HG03060 (cell line): ENCODE data around the gene RBP2.

Source experiments
- ATAC-seq: cut with Tn5 transposase; IDR thresholded peaks from one replicate; pipeline ENCODE4 v1.9.1; 2021; ENCODE audit warnings: low read depth, moderate number of reproducible peaks; ENCODE audit not compliant: unreplicated experiment

Gene RBP2

GRCh38 chr3:139482206-139482605, 5.9 kb upstream of the RBP2 start:
- ATAC-seq: no peak

DNA sequence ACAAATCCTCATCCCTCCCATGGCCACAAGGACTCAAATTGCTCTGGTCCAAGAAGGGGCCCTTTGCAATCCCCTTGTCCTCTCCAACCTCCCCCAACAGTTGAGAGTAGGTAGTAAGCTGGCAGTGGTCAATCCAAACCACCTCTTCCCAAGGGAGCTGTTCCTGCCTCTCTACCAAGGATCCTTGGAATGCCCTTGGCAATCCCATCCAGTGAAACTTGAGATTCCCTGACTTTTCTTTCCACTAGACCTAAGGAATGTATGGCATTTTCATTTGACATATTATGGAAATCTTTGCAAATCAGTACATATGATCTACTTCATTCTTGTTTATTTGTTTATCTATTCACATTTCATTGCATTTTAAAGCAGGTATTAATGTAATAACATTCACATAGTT, 4.8 kb upstream of the RBP2 start:
- no peak for ATAC-seq

GRCh38 chr3:139480585-139480984, 4.3 kb upstream of the RBP2 start:
- no peak for ATAC-seq

- no peak for ATAC-seq
These were observed 1.7 kb upstream of the RBP2 start for GRCh38 chr3:139477710-139478640.

DNA sequence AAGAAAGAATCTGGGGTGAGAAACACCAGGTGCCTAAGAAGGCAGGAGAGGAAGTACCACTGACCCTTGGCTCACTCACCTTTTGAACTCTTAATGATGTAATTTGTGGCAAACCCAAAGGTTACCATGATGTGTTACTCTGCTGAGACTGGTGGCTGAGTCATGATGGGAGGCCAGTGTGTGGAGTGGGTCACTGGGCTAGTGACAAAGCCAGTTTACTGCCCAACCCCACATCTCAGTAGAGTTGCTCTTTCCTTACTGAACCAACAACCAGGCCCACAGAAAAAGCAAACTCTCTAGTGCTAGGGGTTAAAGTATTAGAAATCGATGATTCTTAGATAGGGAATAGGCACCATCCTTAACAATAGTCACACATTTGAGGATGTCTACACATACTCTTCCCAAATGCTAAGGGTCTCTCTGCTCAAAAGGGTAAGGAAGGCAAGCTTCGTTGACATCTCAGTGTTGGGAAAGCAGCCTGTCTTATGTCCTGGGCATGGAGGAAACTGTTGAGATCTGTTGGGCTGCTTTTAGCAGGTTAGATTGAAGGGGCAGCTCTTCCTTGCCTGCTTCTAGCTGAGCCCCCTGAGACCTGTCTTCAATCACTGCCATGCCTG, 3.1 kb downstream of the RBP2 start:
- no peak for ATAC-seq

DNA sequence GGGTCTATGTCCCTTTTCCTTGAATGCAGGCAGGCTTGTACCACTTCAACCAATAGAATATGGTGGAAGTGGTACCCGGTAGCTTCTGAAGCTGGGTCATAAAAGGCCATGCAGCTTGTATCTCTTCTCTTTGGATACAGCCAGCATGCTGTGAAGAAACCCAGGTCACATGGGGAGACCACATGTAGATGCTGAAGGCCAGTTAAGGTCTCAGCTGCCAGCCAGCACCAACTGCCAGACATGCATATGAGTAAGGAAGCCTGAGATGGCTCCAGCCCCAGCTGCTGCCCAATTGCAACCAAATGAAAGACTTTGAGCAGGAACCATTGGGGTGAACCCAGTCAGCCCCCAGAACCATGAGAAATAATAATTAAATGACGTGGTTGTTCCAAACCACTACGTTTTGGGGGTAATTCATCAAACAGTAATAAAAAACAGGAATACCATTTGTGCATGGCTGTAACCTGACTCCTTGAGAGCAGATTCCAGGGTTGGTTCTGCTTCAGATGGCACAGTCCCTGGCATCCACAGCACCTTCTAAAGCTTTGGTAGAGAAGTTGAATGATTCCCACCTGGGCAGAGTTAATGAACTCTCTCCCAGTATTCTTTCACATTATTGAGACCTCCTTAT, 3.8 kb downstream of the RBP2 start:
- no peak for ATAC-seq

GRCh38 chr3:139470199-139470598, 6.1 kb downstream of the RBP2 start:
- ATAC-seq: no peak

GRCh38 chr3:139468399-139468798, 7.9 kb downstream of the RBP2 start:
- no peak for ATAC-seq

GRCh38 chr3:139466360-139466759, 10.0 kb downstream of the RBP2 start:
- ATAC-seq: no peak

DNA sequence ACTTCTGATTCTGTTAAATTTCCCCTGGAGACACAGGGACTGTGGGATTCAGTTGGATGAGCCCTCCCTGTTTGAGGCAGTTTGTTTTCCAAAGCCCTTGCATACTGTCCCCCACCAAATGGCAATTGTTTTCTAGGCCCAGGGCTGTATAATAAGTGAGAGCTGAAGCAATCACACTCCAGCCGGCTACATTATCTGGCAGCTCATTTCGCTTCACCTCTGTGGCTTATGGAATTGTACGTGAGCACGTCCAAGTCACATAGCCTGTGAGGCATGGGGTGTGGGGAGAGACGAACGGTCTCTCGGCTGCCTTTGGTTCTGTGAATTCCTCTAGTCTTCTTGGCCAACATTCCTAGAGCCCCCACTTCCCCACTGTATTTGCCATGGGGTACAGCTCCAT, 10.7 kb downstream of the RBP2 start:
- no peak for ATAC-seq

DNA sequence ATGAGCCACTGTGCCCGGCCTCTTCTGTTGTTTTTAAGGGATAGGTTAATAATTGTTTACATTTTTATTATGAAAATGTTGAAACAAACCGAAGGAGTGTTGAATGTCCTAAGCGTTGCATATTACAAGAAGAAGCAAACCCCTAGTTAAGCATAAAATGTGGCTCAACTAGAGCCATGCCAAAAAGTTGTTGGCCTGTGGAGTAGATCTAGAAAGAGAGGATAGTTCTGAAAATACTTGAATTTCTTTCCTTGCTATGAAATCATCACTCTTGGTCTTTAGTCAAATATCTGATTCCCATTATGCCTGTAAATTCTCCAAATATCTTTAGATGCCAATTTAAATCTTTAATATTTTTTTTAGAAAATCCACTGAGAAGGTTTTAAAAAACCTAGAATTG, 12.8 kb downstream of the RBP2 start:
- no peak for ATAC-seq

- no peak for ATAC-seq
These were observed 15.8 kb downstream of the RBP2 start for GRCh38 chr3:139460529-139460928.

GRCh38 chr3:139460076-139460475, 16.2 kb downstream of the RBP2 start:
- no peak for ATAC-seq

DNA sequence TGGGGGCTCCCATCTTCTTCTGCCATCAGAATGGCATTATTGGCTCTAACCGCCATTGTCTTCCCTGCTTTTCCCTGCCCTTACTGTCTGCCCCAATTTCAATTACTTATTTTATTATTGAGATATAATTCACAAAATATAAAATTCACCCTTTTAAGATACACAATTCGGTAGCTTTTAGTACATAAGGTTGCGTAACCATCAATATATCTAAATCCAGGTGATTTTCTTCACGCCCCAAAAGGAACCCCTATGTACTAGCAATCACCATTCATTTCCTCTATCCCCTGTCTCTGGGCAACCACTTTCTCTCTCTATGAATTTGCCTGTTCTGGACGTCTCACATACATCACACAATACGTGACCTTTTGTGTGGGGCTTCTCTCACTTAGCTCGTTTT, 18.0 kb downstream of the RBP2 start:
- ATAC-seq: no peak

DNA sequence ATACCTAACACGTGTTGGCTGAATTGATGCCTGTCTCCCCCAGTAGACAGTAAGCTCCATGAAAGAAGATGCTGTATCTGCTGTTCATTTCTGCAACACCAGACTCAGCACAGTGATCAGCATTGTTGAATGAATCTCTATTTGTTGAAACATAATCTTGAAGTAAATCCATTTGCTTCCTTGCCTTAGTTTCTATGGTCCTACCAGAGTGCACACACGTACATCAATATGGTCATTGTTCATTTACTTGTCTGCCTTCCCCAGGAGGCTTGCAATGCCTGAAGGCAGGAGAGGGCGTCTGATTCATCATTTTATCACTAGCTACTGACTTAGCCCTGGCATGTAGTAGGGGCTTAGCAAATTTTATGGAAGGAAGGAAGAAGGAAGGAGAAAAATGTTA, 19.2 kb downstream of the RBP2 start:
- no peak for ATAC-seq

DNA sequence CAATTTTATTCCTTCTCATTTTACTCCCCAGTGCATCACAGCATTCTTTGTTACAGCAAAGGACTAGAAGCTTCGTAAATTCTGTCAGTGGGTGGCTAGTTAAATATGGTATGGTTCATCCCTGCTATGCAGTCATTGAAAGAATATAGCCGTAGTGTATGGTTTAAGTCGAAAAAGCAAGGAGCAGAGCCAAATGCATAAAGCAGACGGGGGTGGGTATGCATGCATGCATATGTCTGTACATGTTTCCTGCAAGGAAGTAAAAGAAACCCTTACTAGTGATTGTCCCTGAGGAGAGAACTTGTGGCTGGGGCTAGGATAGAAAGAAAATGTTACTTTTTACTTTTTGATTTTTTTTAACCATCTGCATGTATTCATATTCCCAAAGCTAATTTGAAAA, 19.9 kb downstream of the RBP2 start:
- no peak for ATAC-seq

- ATAC-seq: no peak
These were observed 20.5 kb downstream of the RBP2 start for GRCh38 chr3:139455855-139456254.

DNA sequence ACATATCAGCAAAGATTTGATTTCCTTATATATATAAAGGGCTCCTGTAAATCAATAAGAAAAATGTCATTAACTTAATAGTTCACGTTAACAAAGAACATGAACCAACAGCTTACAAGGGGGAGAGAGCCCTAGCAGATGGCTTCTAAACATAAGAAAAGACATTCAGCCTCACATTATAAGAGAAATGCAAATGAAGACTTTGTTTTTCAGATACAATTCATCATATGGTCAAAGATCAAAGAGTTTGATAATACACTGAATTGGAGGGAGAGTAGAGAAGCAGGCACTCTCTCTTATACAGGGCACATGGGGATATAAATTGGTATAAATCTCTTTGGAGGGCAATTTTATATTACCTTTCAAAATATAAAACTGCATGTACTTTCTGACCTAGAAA, 21.1 kb downstream of the RBP2 start:
- ATAC-seq: no peak

GRCh38 chr3:139454346-139454745, 22.0 kb downstream of the RBP2 start:
- no peak for ATAC-seq

- ATAC-seq: no peak
These were observed 26.2 kb downstream of the RBP2 start for GRCh38 chr3:139450159-139450558.

DNA sequence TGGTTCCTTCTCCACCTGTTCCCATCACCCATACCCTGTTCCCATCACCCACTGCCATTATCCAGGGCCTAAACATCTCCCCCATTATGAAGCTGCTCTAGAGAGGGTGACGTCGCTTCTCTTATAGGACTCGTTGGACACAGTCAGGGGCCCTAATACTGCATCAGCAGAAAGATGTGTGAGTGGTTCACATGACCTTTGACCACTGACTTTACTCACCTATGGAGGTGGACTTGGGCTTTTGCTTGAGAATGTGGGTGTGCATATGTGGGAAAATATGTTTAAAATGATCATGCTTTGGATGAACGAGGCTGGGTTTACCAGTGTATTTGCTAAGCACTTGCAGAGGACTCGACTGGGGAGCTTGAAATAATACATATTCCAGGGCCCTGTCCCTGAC, 26.8 kb downstream of the RBP2 start:
- ATAC-seq: no peak

DNA sequence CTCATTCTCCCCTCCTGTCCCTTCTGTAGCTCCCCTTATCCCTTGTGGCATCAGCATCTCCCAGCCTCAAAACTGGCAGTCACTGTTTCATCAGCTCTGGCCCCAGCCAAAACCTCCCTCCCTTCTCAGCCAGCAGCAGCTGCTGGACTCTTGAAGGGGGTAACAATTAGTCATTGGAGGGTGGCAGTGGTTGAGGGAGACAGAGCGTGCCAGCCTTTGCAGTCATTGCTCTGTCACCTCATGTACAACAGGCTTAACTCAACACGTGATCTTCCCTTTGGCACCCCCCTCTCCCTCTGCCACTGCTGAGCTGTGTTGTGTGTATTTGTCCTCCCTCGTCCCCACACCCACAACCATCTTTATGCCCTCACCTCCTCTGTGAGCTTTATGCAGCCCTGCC, 28.2 kb downstream of the RBP2 start:
- ATAC-seq: no peak
